ENCODE measurements around the gene ITFG1.
A peak's percentile ranks its signal among the peaks of the same experiment; 100 is the strongest.
"Not testable (repeated sequence)": the region's sequence is repeated elsewhere in the genome, so short reads cannot be mapped to it uniquely, and the experiment has no call there.

The ITFG1 gene

DNA sequence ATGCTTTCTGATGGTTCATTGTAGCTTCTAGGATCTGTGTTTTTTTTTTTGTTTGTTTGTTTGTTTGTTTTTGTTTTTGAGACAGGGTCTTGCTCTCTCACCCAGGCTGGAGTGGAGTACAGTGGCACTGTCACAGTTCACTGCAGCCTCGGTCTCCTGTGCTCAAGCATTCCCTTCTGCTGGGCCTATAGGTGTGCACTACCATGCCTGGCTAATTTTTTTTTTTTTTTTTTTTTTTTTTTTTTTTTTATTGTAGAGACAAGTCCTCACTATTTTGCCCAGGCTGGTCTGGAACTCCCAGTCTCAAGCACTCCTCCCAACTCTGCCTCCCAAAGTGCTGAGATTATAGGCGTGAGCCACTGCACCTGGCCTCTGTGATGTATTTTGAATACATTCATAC, 12.1 kb upstream of the ITFG1 start:
- DNase-seq: not testable (repeated sequence)

GRCh38 chr16:47470810-47471209, 9.9 kb upstream of the ITFG1 start:
- no peak for DNase-seq

GRCh38 chr16:47470211-47470610, 9.3 kb upstream of the ITFG1 start:
- DNase-seq: no peak

- no peak for DNase-seq
These were observed 8.4 kb upstream of the ITFG1 start for GRCh38 chr16:47469227-47469626.

GRCh38 chr16:47468070-47468689, 7.3 kb upstream of the ITFG1 start:
- not testable (repeated sequence) for DNase-seq

DNA sequence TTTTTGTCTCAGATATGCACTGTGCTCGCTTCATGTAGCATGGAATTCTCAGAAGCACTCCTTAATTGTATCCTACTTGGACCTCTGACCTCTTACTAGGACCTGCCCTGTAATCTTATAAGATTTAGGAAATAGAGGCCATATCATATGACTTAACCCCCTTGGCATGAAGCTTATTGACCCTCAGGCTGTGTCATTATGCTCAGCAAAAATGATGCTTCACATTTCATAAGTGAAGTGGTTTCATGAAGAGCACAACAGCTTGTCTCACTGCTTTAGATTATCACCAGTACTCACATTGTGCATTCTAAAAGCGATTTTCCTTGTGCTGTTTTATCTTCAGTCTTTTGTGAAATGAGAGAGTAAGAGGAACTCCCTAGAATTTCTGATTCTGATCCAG, 6.6 kb upstream of the ITFG1 start:
- no peak for DNase-seq

- DNase-seq: no peak
These were observed 5.2 kb upstream of the ITFG1 start for GRCh38 chr16:47465919-47466630.

- DNase-seq: no peak
These were observed 3.1 kb upstream of the ITFG1 start for GRCh38 chr16:47463771-47464624.

DNA sequence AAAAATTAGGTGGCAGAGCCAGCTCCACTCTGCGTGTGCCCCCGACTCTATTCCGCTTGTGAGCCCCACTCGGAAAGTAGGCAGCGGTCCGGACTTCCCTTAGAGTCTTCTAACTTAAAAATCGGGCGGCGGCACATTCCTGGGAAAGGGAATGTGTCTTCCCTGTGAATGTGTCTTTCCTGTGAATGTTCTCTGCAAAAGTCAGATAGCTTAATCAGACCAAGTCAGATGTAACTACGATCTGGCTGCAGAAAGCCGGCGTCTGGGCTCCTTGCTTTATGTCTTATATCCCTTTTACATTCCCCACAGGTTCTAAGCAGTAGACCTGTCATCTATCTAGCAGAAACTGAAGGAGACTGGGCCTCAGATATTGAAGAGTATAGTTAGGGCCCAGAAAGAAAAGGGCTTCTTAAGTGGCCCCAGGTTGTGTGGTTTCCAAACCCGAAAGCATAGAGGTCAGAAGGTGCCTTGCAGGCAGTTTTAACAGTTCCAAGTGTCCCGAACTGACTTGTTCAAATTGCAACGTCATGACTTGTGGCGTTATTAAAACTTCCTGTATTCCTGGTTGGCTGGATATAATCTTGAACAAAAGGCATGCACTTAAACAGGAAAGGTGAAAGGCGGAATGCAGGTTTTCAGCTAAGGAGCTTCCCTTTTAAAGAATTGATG, 869 bp upstream of the ITFG1 start:
- DNase-seq: no peak

DNA sequence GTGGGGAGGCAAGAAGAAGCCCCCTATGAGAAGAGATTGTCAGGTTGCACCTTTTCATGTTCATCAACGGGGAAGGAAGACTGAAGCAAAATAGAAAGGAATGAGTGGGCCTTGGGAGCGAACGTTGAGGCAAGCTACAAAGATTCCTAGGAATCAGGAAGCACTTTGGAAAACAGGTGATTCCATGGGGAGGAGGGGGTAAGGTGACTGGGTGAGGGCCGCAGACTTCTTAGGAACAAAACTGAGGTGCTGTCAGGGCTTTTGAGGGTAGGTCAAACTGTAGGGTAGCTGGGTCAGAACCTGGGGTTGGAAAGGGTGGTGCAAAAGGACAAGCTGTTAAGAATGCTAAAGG, 528 bp downstream of the ITFG1 start:
- no peak for DNase-seq

- DNase-seq: no peak
These were observed 1.3 kb downstream of the ITFG1 start for GRCh38 chr16:47459603-47460002.

DNA sequence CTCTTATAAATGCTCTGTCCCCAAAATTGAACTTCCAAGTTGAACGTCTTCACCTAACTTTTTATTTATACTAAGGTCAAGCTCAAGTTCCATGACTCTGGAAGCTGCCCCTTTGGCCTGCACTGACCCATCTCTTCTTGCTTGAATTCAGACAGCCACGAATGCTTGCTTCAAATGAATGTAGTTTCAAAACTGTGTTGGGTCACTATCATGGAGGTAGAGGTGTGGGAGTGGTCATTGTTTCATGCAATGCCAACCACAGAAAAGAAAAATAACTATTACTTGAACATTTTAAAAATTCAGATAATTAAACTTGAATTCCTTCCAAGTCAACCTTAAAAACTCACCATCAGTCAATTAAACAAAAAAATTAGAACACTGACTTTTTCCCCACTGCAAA, 2.5 kb downstream of the ITFG1 start:
- DNase-seq: no peak

DNA sequence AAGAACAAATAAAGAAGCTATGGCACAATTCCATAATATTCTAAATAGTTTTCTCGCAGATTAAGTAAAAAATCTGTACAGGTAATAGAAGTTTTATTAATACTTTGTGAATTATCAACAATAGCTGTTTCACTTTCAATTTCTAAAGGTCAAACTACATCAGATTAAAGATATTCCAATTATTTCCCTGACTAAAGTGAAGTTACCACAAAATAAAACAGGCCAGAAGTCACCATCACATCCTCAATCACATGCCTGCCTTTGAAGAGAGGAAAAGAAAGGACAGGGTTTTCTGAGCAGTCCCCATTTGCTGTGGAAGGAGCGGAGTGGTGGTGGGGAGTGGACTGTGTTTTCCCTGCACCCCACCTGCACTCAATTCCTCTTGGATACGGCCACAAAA, 11.1 kb downstream of the ITFG1 start:
- DNase-seq: no peak

DNA sequence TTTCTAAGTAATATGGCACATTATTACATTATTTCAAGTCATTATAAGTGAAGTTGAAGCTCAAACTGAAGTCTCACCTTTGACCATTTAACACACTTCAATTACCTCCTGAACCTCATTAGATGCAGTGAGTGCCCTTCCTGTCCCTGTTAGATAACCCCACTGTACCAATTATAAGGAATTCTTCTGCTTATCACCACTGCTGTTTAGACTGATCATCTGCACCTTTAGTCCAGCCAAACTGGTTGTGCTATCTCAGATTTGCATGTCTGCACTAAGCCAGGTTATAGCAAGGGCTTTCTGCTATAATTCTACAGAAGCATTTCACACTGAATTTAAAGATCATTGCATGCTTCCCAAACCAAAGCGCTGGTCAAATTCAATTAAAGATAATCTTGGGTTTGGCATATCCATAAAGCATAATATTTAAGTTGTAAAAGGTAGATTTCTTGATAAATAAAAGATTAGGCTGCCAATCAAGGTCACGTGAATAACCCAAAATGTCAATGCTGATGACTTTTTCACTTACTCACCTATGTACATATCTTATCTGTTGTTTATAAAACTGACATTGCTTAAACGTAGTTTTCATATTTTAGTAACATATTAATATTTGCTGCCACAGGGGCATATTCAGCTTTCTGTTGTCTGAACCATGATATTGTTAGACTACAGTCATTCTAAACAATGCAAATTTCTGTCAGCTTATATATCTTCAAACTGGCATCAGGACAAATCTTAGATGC, 11.9 kb downstream of the ITFG1 start:
- DNase-seq: no peak

- no peak for DNase-seq
These were observed 14.4 kb downstream of the ITFG1 start for GRCh38 chr16:47446431-47446830.

GRCh38 chr16:47442884-47443283, 18.0 kb downstream of the ITFG1 start:
- not testable (repeated sequence) for DNase-seq

DNA sequence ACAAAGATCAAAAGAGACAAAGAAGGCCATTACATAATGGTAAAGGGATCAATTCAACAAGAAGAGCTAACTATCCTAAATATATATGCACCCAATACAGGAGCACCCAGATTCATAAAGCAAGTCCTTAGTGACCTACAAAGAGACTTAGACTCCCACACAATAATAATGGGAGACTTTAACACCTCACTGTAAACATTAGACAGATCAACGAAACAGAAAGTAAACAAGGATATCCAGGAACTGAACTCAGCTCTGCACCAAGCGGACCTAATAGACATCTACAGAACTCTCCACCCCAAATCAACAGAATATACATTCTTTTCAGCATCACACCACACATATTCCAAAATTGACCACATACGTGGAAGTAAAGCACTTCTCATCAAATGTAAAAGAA, 20.8 kb downstream of the ITFG1 start:
- DNase-seq: not testable (repeated sequence)

DNA sequence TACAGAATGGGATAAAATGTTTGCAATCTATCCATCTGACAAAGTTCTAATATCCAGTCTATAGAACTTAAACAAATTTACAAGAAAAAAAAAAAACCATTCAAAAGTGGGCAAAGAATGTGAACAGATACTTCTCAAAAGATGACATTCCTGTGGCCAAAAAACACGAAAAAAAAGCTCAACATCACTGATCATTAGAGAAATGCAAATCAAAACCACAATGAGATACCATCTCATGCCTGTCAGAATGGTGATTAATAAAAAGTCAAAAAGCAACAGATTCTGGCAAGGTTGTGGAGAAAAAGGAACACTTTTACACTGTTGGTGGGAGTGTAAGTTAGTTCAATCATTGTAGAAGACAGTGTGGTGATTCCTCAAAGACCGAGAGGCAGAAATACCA, 26.6 kb downstream of the ITFG1 start:
- DNase-seq: not testable (repeated sequence)

- peak; percentile 28 for DNase-seq
These were observed 28.9 kb downstream of the ITFG1 start for GRCh38 chr16:47431960-47432359.

GRCh38 chr16:47426806-47427205, 34.1 kb downstream of the ITFG1 start:
- no peak for DNase-seq

DNA sequence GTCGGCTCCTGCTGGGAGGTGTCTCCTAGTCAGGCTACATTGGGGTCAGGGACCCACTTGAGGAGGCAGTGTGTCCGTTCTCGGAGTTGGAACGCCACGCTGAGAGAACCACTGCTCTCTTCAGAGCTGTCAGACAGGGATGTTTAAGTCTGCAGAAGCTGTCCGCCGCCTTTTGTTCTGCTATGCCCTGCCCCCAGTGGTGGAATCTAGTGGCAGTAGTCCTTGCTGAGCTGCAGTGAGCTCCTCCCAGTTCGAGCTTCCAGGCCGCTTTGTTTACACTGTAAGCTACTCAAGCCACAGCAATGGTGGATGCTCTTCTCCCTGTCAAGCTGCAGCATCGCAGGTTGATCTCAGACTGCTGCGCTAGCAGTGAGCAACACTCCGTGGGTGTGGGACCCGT, 36.0 kb downstream of the ITFG1 start:
- no peak for DNase-seq

DNA sequence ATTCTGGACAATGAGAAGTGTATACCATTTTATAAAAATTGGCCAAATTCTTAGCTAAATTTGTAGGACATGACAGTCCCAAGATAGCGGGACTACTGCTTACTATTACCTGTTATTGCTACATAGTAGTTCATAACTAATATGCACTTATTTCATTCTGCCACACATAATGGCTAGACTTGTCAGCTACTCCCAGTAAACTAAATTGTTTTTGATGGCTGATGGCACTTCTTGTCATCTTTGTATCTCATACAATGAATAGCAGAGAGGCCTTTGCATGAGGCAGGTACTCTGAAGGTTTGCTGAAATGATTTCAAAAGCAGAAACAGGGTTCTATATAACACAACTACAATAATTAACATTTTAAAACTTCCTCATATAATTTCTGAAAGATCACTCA, 44.0 kb downstream of the ITFG1 start:
- DNase-seq: no peak

- DNase-seq: no peak
These were observed 47.8 kb downstream of the ITFG1 start for GRCh38 chr16:47413041-47413440.

Data from COR-L47 (cell line).